HepG2 (cell line): ENCODE results near the gene CCDC158. TPM values are rescaled to one million over a fixed set of nuclear protein-coding genes. Genes with fewer than 3 reads are reported as not detected.

Experiments used
- ARID3A ChIP-seq: IDR thresholded peaks from 2 replicates; pipeline ENCODE4 v1.6.1; 2012; ENCODE audit warnings: low read depth, low read length, improper control_type of control experiment
- ATF1 ChIP-seq: IDR thresholded peaks from 2 replicates; pipeline ENCODE4 v1.6.1; 2016; ENCODE audit warnings: mild to moderate bottlenecking, control low read depth
- CREB1 ChIP-seq, 2 experiments: fragments of 450-650 bp in 1 of 2; IDR thresholded peaks; 2 replicates each; pipeline ENCODE4 v1.6.1; 2016 to 2017; ENCODE audit warnings: control low read depth in 1 of 2, mild to moderate bottlenecking in 1 of 2, missing compliant biosample characterization in 1 of 2, missing genetic modification characterization in 1 of 2
- GTF3A ChIP-seq: sonication (generic); formaldehyde crosslinking; conservative IDR thresholded peaks from 2 replicates; pipeline ENCODE4 v1.4.0; 2020; ENCODE audit warnings: mild to moderate bottlenecking, missing genetic modification reagents
- KLF15 ChIP-seq: sonication (generic); formaldehyde crosslinking; IDR thresholded peaks from 2 replicates; pipeline ENCODE4 v1.8.1; 2023; ENCODE audit warnings: borderline replicate concordance, mild to moderate bottlenecking, inconsistent platforms, missing genetic modification reagents, mixed read lengths
- MAZ ChIP-seq, 2 experiments: sonication (generic) in 1 of 2; formaldehyde crosslinking in 1 of 2; IDR thresholded peaks; 2 replicates each; pipeline versions ENCODE4 v1.5.0 to v1.6.1; 2012 to 2020; ENCODE audit warnings: low read depth in 2 of 2, mild to moderate bottlenecking in 2 of 2, borderline replicate concordance in 1 of 2, improper control_type of control experiment in 1 of 2, low read length in 1 of 2, missing genetic modification reagents in 1 of 2, moderate library complexity in 1 of 2
- MIER2 ChIP-seq: IDR thresholded peaks from 2 replicates; pipeline ENCODE4 v1.6.1; 2016; ENCODE audit warnings: missing biosample characterization, missing genetic modification reagents
- MXI1 ChIP-seq: IDR thresholded peaks from 3 replicates; pipeline ENCODE4 v1.6.1; 2012; ENCODE audit warnings: low read depth, low read length, inconsistent platforms, borderline replicate concordance
- MYNN ChIP-seq: sonication (generic); formaldehyde crosslinking; IDR thresholded peaks from 2 replicates; pipeline ENCODE4 v1.4.0; 2020; ENCODE audit warnings: mild to moderate bottlenecking, low read depth, missing genetic modification reagents
- NCOA2 ChIP-seq: sonication (generic); formaldehyde crosslinking; IDR thresholded peaks from 2 replicates; pipeline ENCODE4 v1.8.0; 2022; ENCODE audit warnings: inconsistent platforms
- NFE2L2 ChIP-seq: fragments of 150-350 bp; IDR thresholded peaks from 2 replicates; pipeline ENCODE4 v1.6.1; 2014; ENCODE audit warnings: low read length
- PAXIP1 ChIP-seq: sonication (generic); formaldehyde crosslinking; conservative IDR thresholded peaks from 2 replicates; pipeline ENCODE4 v1.4.0; 2020; ENCODE audit warnings: mild to moderate bottlenecking, missing genetic modification reagents, moderate library complexity
- PHF5A ChIP-seq: IDR thresholded peaks from one replicate; pipeline ENCODE4 v1.6.1; 2018; ENCODE audit warnings: low read depth, missing genetic modification reagents; ENCODE audit not compliant: unreplicated experiment
- RAD21 ChIP-seq: fragments of 450-650 bp; formaldehyde crosslinking; IDR thresholded peaks from 2 replicates; pipeline ENCODE4 v1.5.0; 2020; ENCODE audit warnings: mild to moderate bottlenecking
- RELA ChIP-seq: sonication (generic); formaldehyde crosslinking; IDR thresholded peaks from 2 replicates; pipeline ENCODE4 v1.4.0; 2020; ENCODE audit warnings: missing genetic modification reagents
- SIX4 ChIP-seq: sonication (generic); formaldehyde crosslinking; IDR thresholded peaks from 2 replicates; pipeline ENCODE4 v1.4.0; 2020; ENCODE audit warnings: missing genetic modification reagents
- ZNF205 ChIP-seq: IDR thresholded peaks from 2 replicates; pipeline ENCODE4 v1.6.1; 2018; ENCODE audit warnings: missing biosample characterization, missing genetic modification reagents
- ZNF331 ChIP-seq: sonication (generic); formaldehyde crosslinking; IDR thresholded peaks from 2 replicates; pipeline ENCODE4 v1.4.0; 2020; ENCODE audit warnings: missing genetic modification reagents
- ZNF530 ChIP-seq: sonication (generic); formaldehyde crosslinking; IDR thresholded peaks from 2 replicates; pipeline ENCODE4 v1.5.0; 2020; ENCODE audit warnings: low read depth, mild to moderate bottlenecking, missing genetic modification reagents
- ZNF572 ChIP-seq: sonication (generic); formaldehyde crosslinking; IDR thresholded peaks from 2 replicates; pipeline ENCODE4 v1.5.1; 2020; ENCODE audit warnings: mild to moderate bottlenecking, missing genetic modification reagents
- ZNF616 ChIP-seq: sonication (generic); formaldehyde crosslinking; IDR thresholded peaks from 2 replicates; pipeline ENCODE4 v1.5.0; 2020; ENCODE audit warnings: low read depth, mild to moderate bottlenecking, missing genetic modification reagents
- ZNF713 ChIP-seq: sonication (generic); formaldehyde crosslinking; IDR thresholded peaks from 2 replicates; pipeline ENCODE4 v1.4.0; 2020; ENCODE audit warnings: mild to moderate bottlenecking, missing genetic modification reagents
- ZNF761 ChIP-seq: sonication (generic); formaldehyde crosslinking; conservative IDR thresholded peaks from 2 replicates; pipeline ENCODE4 v1.4.0; 2020; ENCODE audit warnings: mild to moderate bottlenecking, missing genetic modification reagents
- ZNF782 ChIP-seq: sonication (generic); formaldehyde crosslinking; IDR thresholded peaks from 2 replicates; pipeline ENCODE4 v1.4.0; 2020; ENCODE audit warnings: missing genetic modification reagents, mild to moderate bottlenecking, borderline replicate concordance
- polyA plus RNA-seq, 8 experiments: library from polyadenylated mRNA; depleted of rRNA in 3 of 8; stranded (reverse) in 7 of 8; unstranded in 1 of 8; fragments of >200 nt; fragmentation: Illumina TruSeq in 4 of 8; extraction: Trizol in 4 of 8; gene quantifications; 2 replicates each; pipeline versions ENCODE4 v1.2.1 to v1.2.3, GENCODE V29; 2011 to 2016; ENCODE audit warnings: low read depth in 4 of 8, missing spikeins in 1 of 8, mixed read lengths in 1 of 8; ENCODE audit not compliant: insufficient read depth in 1 of 8
- total RNA-seq, 5 experiments: library from RNA; depleted of rRNA; stranded (reverse); fragments of >200 nt; fragmentation: Illumina TruSeq; extraction: Trizol; gene quantifications; 2 replicates each; pipeline ENCODE4 v1.2.3, GENCODE V29; 2016; ENCODE audit warnings: low read depth in 1 of 5

Gene CCDC158
- total and polyA plus RNA-seq, 2 of the 13 experiments (the other 11 are each of a cell fraction or from before 2014, with no cell fraction given), result not detected

GRCh38 chr4:76301068-76301774, 119.7 kb downstream of the CCDC158 start (continued):
- no peak for TF ChIP-seq ZNF761 (CRISPR knock-in tag)
- 0 out of 2 replicates have a peak, but pooled peaks have one; percentile 52 for TF ChIP-seq NCOA2 (CRISPR knock-in tag)
- peak; percentile 41; the same call in 1 of the 2 replicates for TF ChIP-seq MIER2 (CRISPR knock-in tag)
- no peak for TF ChIP-seq ZNF616 (CRISPR knock-in tag)
- no peak for TF ChIP-seq ZNF205 (CRISPR knock-in tag)
- TF ChIP-seq RELA (CRISPR knock-in tag), result no peak
- TF ChIP-seq ZNF331 (CRISPR knock-in tag), result peak; percentile 41; the same call in 1 of the 2 replicates
- peak; percentile 96 for TF ChIP-seq SIX4
- TF ChIP-seq ATF1 (CRISPR knock-in tag), result 0 out of 2 replicates have a peak, but pooled peaks have one; percentile 18
- no peak for TF ChIP-seq RAD21 (CRISPR knock-in tag)
- no peak for TF ChIP-seq KLF15 (CRISPR knock-in tag)
- TF ChIP-seq GTF3A (CRISPR knock-in tag), result no peak
- TF ChIP-seq NFE2L2, result 0 out of 2 replicates have a peak, but pooled peaks have one; percentile 10
- no peak for TF ChIP-seq PHF5A (CRISPR knock-in tag)
- no peak for TF ChIP-seq MAZ (IDR thresholded peaks at IDR 0.05; ENCODE audit: borderline replicate concordance, low read depth, low read length)
- TF ChIP-seq MAZ (CRISPR knock-in tag; IDR thresholded peaks at IDR 0.05; ENCODE audit: low read depth), result no peak
- TF ChIP-seq ARID3A, result 0 out of 2 replicates have a peak, but pooled peaks have one; percentile 16
- TF ChIP-seq MYNN (CRISPR knock-in tag), result no peak
- no peak for TF ChIP-seq ZNF572 (CRISPR knock-in tag)
- peak; percentile 67 for TF ChIP-seq PAXIP1 (CRISPR knock-in tag)
- no peak for TF ChIP-seq ZNF713 (CRISPR knock-in tag)
- no peak for TF ChIP-seq ZNF782
- no peak for TF ChIP-seq ZNF530 (CRISPR knock-in tag)
- no peak for TF ChIP-seq CREB1 (IDR thresholded peaks at IDR 0.05)
- TF ChIP-seq CREB1 (CRISPR knock-in tag; IDR thresholded peaks at IDR 0.05), result peak; percentile 40; the same call in 1 of the 2 replicates
- TF ChIP-seq MXI1, result peak; percentile 11; the same call in 1 of the 3 replicates
